Bronchial epithelial cell (primary cell): ENCODE results near the gene PSORS1C2. TPM values are rescaled to one million over a fixed set of nuclear protein-coding genes. Genes with fewer than 3 reads are reported as not detected.

ENCODE experiments used
- DNase-seq: peaks from one replicate; pipeline ENCODE4 v3.0.0-alpha.2; 2010; ENCODE audit warnings: low read depth
- FAIRE-seq: peaks from 2 replicates; lab custom pipeline; 2011; peaks lifted over from hg19 to GRCh38; lab: Jason Lieb, UNC
- H3K27me3 ChIP-seq: 2 replicates; pipeline ENCODE4 v1.5.1; 2011; ENCODE audit warnings: low read length; ENCODE audit not compliant: control insufficient read depth, insufficient read depth
- H3K36me3 ChIP-seq: 2 replicates; pipeline ENCODE4 v1.5.1; 2011; ENCODE audit warnings: low read length; ENCODE audit not compliant: control insufficient read depth, insufficient read depth
- H3K4me3 ChIP-seq: 2 replicates; pipeline ENCODE4 v1.5.1; 2011; ENCODE audit warnings: mild to moderate bottlenecking, low read depth, low read length, control low read depth
- total RNA-seq: library from RNA; depleted of rRNA; stranded (reverse); fragments of >200 nt; gene quantifications from 2 replicates; pipeline ENCODE4 v1.2.1, GENCODE V29; 2014
- TF ChIP-seq, protein P1 (sequence below): IDR thresholded peaks from 2 replicates; pipeline ENCODE4 v1.5.1; 2011; ENCODE audit warnings: mild to moderate bottlenecking, moderate library complexity, low read length, control low read depth, inconsistent platforms; ENCODE audit not compliant: insufficient read depth, severe bottlenecking

PSORS1C2 gene
- total RNA-seq, 1 donor from 2014 or later: not detected

DNA sequence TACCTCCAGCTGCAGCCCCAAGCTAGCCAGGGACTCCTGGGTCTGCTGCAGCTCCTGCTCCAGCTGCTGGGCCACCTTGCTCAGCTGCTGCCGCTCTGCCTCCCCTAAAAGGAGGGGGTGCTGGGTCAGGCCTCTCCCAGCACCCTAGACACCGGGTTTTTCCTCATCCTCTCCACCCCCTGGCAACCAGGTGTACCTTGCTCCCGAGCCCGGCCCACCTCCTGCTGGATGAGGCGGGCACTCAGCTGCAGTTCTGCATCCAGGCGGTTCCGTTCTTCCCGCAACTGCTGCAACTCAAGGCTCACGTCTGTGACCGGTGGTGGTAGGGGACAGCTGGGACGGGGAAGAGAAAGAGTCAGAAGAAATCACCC lies 6.1 kb upstream of the PSORS1C2 start:
- FAIRE-seq (no peak), DNase-seq (no peak)
- H3K4me3 ChIP-seq: no peak overlapping the region
- no peaks in the 10 kb centered on the region for H3K27me3 ChIP-seq
- TF ChIP-seq, protein P1, sequence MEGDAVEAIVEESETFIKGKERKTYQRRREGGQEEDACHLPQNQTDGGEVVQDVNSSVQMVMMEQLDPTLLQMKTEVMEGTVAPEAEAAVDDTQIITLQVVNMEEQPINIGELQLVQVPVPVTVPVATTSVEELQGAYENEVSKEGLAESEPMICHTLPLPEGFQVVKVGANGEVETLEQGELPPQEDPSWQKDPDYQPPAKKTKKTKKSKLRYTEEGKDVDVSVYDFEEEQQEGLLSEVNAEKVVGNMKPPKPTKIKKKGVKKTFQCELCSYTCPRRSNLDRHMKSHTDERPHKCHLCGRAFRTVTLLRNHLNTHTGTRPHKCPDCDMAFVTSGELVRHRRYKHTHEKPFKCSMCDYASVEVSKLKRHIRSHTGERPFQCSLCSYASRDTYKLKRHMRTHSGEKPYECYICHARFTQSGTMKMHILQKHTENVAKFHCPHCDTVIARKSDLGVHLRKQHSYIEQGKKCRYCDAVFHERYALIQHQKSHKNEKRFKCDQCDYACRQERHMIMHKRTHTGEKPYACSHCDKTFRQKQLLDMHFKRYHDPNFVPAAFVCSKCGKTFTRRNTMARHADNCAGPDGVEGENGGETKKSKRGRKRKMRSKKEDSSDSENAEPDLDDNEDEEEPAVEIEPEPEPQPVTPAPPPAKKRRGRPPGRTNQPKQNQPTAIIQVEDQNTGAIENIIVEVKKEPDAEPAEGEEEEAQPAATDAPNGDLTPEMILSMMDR: no peak
- peaks cover 4% of the 10 kb centered on the region for H3K36me3 ChIP-seq

DNA sequence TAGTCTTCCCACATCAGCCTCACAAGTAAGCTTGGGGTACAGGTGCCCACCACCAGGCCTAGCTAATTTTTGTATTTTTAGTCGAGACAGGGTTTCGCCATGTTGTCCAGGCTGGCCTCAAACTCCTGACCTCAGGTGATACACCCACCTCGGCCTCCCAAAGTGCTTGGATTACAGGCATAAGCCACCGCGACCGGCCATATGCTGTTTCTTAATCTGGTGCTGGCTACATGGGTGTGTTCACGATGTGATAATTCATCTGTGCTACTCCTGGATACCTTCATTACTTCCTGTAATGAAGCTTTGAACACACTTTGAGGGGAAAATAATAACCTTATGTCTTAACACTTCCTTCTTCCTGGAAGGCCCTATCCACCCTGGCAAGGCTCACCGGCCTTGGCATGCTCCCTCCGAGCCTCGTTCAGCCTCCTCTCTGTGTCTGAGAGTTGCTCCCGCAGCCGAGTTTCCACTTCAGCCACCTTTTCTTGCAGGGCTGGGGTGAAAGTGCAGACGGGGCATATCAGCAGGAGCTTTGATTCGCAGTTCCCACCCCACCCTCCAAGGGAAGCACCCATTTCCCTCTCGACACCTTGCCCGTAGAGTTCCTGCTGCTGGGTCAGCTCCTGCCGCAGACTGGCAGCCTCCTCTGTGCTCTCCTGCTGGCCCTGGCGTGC lies 5.6 kb upstream of the PSORS1C2 start:
- no peak for FAIRE-seq
- peaks cover 4% of the 10 kb centered on the region for H3K36me3 ChIP-seq
- no peaks in the 10 kb centered on the region for H3K27me3 ChIP-seq
- DNase-seq: no peak
- no peak overlapping the region for H3K4me3 ChIP-seq
- TF ChIP-seq, protein P1: no peak

DNA sequence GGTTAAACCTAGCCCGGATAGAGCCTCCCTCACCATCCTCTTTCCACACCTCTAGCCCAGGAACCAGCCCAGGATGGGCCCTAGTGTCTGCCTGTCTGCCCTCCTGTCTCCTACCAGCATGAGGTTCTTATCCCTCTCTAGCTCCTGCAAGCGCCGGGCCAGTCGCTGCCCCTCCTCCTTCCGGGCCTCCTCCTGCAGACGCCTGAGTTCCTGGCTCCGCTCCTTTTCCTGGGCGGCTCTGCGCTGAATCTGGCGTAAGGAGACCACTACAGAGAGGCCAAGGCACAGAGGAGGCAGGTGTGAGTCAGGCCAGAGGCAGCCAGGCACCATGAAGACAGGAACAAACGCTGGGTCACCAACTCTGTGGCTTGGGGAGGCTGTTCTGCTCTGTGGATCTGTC lies 4.3 kb upstream of the PSORS1C2 start:
- TF ChIP-seq, protein P1: no peak
- H3K4me3 ChIP-seq: no peak overlapping the region
- H3K36me3 ChIP-seq: peaks cover 4% of the 10 kb centered on the region
- H3K27me3 ChIP-seq: no peaks in the 10 kb centered on the region
- DNase-seq (peak; percentile 45), FAIRE-seq (no peak)

DNA sequence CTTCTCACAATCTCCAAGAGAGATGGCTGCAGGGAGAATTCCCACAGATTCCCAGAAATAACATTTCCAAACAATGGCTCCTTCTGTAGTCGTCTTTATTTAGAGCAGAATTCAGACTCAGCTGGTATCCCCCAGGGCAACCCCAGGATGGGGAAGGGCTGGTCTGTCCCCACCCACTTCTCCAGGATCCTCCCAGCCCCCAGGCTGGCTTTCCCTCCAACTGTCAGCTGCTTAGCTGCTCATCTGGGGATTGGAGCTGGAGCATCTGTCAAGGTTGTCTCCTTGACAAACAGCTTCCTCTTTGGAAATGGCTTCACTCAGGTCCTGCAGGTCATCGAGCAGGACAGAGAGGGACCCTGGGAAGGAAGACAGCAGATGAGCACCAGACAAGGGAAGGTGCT lies 3.5 kb upstream of the PSORS1C2 start:
- DNase-seq: no peak
- TF ChIP-seq, protein P1: no peak
- H3K4me3 ChIP-seq: no peak overlapping the region
- FAIRE-seq: no peak
- no peaks in the 10 kb centered on the region for H3K27me3 ChIP-seq
- peaks cover 4% of the 10 kb centered on the region for H3K36me3 ChIP-seq

DNA sequence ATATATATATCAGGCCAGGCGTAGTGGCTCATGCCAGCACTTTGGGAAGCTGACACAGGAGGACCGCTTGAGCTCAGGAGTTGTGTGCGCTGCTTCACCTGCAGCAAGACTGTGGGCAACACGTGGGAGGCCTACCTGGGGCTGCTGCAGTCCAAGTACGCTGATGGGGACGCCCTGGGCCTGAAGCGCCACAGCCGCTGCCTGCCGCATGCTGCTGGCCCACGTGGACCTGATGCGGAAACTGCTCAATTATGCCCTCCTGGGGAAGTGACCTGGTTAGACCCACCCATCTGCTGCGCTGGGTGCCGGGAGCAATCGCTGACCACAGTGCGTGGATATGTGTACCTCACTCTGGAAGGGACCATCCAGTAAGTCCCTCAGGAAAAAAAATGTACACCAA lies 1.8 kb upstream of the PSORS1C2 start:
- Histone ChIP-seq H3K27me3 (no peaks in the 10 kb centered on the region), H3K4me3 (no peak overlapping the region), H3K36me3 (peaks cover 4% of the 10 kb centered on the region)
- no peak for FAIRE-seq
- DNase-seq: no peak
- TF ChIP-seq, protein P1: no peak

DNA sequence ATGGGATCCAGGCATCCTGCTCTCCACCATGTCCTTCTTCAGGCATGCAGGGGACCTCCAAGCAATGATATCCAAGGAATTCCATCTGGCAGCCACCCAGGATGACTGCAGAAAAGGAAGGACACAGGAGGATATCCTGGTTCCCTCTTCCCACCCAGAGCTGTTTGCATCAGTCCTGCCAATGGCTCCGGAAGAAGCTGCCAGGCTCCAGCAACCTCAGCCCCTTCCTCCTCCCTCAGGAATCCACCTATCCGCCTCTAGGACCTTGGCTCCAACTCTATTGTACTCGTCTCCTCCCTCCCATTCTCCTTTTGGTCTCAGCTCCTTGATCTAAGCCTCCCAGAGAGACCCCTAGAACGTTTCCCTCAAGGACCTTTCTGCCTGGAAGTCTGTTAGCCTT lies 733 bp upstream of the PSORS1C2 start:
- DNase-seq (no peak), FAIRE-seq (no peak)
- Histone ChIP-seq H3K4me3 (no peak overlapping the region), H3K27me3 (no peaks in the 10 kb centered on the region), H3K36me3 (peaks cover 3% of the 10 kb centered on the region)
- TF ChIP-seq, protein P1: no peak
